Measurements from ENCODE around the gene KRTAP6-2. TPM values are rescaled to one million over a fixed set of nuclear protein-coding genes. Genes with fewer than 3 reads are reported as not detected.

KRTAP6-2 gene
- total RNA-seq, 2 experiments from 2014 or later = not detected

GRCh38 chr21:30612132-30612531, 13.4 kb upstream of the KRTAP6-2 start:
- DNase-seq (ENCODE audit: low spot score) = no peak
- H3K9me2 ChIP-seq (ENCODE audit: insufficient read depth, low read length) = no peaks in the 10 kb centered on the region
- intact Hi-C loops (cut with micrococcal nuclease; ENCODE audit: unreplicated experiment) = no loop called here
- H4K20me1 ChIP-seq (ENCODE audit: insufficient read depth, low read length) = no peaks in the 10 kb centered on the region
- CTCF ChIA-PET (ENCODE audit: unreplicated experiment) = no interaction called here
- no peaks in the 10 kb centered on the region for H3K4me1 ChIP-seq (ENCODE audit: insufficient read depth, low read length, poor library complexity, severe bottlenecking)
- no peak overlapping the region for H3K4me3 ChIP-seq (ENCODE audit: low read depth, low read length, poor library complexity, severe bottlenecking)
- no peak overlapping the region for H2AFZ ChIP-seq (ENCODE audit: low read length)
- H3K27ac ChIP-seq (ENCODE audit: low read depth, low read length, poor library complexity, severe bottlenecking) = no peak overlapping the region
- BruUV-seq (replicated peaks) = no TSS peak
- TF ChIP-seq CTCF (conservative IDR thresholded peaks at IDR 0.05; ENCODE audit: low read length) (no peak), EZH2phosphoT487 (IDR thresholded peaks at IDR 0.05; ENCODE audit: borderline replicate concordance, low read depth, low read length) (no peak)
- H3K9me3 ChIP-seq (ENCODE audit: low read length) = no peaks in the 10 kb centered on the region
- POLR2A ChIA-PET = no interaction called here
- H3K4me2 ChIP-seq (ENCODE audit: low read length) = no peak overlapping the region
- no peaks in the 10 kb centered on the region for H3K79me2 ChIP-seq (ENCODE audit: insufficient read depth, low read depth, low read length)
- no peaks in the 10 kb centered on the region for H3K36me3 ChIP-seq (ENCODE audit: insufficient read depth, low read length)

- DNase-seq (ENCODE audit: low spot score) = no peak
- peaks cover 18% of the 10 kb centered on the region; the same call in 1 of the 2 replicates for H3K9me3 ChIP-seq (ENCODE audit: low read length)
- CTCF ChIA-PET (ENCODE audit: unreplicated experiment) = no interaction called here
- POLR2A ChIA-PET = no interaction called here
- no peaks in the 10 kb centered on the region for H3K79me2 ChIP-seq (ENCODE audit: insufficient read depth, low read depth, low read length)
- intact Hi-C loops (cut with micrococcal nuclease; ENCODE audit: unreplicated experiment) = no loop called here
- no peak overlapping the region for H3K27ac ChIP-seq (ENCODE audit: low read depth, low read length, poor library complexity, severe bottlenecking)
- no peak overlapping the region for H3K4me2 ChIP-seq (ENCODE audit: low read length)
- no peaks in the 10 kb centered on the region for H3K36me3 ChIP-seq (ENCODE audit: insufficient read depth, low read length)
- H3K4me3 ChIP-seq (ENCODE audit: low read depth, low read length, poor library complexity, severe bottlenecking) = no peak overlapping the region
- TF ChIP-seq CTCF (conservative IDR thresholded peaks at IDR 0.05; ENCODE audit: low read length) (no peak), EZH2phosphoT487 (IDR thresholded peaks at IDR 0.05; ENCODE audit: borderline replicate concordance, low read depth, low read length) (no peak)
- H3K4me1 ChIP-seq (ENCODE audit: insufficient read depth, low read length, poor library complexity, severe bottlenecking) = no peaks in the 10 kb centered on the region
- BruUV-seq (replicated peaks) = no TSS peak
- H3K9me2 ChIP-seq (ENCODE audit: insufficient read depth, low read length) = no peaks in the 10 kb centered on the region
- no peaks in the 10 kb centered on the region for H4K20me1 ChIP-seq (ENCODE audit: insufficient read depth, low read length)
- no peak overlapping the region for H2AFZ ChIP-seq (ENCODE audit: low read length)
Observed at GRCh38 chr21:30605968-30606367, 7.3 kb upstream of the KRTAP6-2 start.

GRCh38 chr21:30600787-30601186, 2.1 kb upstream of the KRTAP6-2 start, which contains the start of gene KRTAP22-1:
Gene KRTAP22-1, plus strand, starts transcription at chr21:30601087.
- ChIA-PET POLR2A (interaction anchor here (0.6 kb wide), 1 partner anchor 10 kb away, joined by 3 read pairs; no protein-coding TSS in a partner anchor), CTCF (ENCODE audit: unreplicated experiment) (no interaction called here)
- Histone ChIP-seq H3K4me1 (ENCODE audit: insufficient read depth, low read length, poor library complexity, severe bottlenecking) (no peaks in the 10 kb centered on the region), H3K4me2 (ENCODE audit: low read length) (no peak within 1 kb of the TSS), H2AFZ (ENCODE audit: low read length) (no peak within 1 kb of the TSS), H4K20me1 (ENCODE audit: insufficient read depth, low read length) (no peaks in the 10 kb centered on the region), H3K79me2 (ENCODE audit: insufficient read depth, low read depth, low read length) (no peaks in the 10 kb centered on the region), H3K36me3 (ENCODE audit: insufficient read depth, low read length) (no peaks in the 10 kb centered on the region), H3K9me3 (ENCODE audit: low read length) (peaks cover 18% of the 10 kb centered on the region; the same call in 1 of the 2 replicates), H3K27ac (ENCODE audit: low read depth, low read length, poor library complexity, severe bottlenecking) (no peak within 1 kb of the TSS), H3K4me3 (ENCODE audit: low read depth, low read length, poor library complexity, severe bottlenecking) (no peak within 1 kb of the TSS), H3K9me2 (ENCODE audit: insufficient read depth, low read length) (no peaks in the 10 kb centered on the region)
- DNase-seq (ENCODE audit: low spot score) = no peak
- intact Hi-C loops (cut with micrococcal nuclease; ENCODE audit: unreplicated experiment) = no loop called here
- no peak for TF ChIP-seq EZH2phosphoT487 (IDR thresholded peaks at IDR 0.05; ENCODE audit: borderline replicate concordance, low read depth, low read length)
- TF ChIP-seq CTCF (conservative IDR thresholded peaks at IDR 0.05; ENCODE audit: low read length) = no peak
- BruUV-seq (replicated peaks) = no TSS peak
